LNCaP clone FGC (cell line): Measurements from ENCODE around the gene PRR11.

Experiments
- DNase-seq: peaks from one replicate; pipeline ENCODE4 v3.0.0-alpha.2; 2011; ENCODE audit warnings: low read depth
- H3K4me3 ChIP-seq: 2 replicates; pipeline ENCODE4 v1.5.1; 2011; ENCODE audit warnings: mild to moderate bottlenecking, low read depth, low read length, control low read depth
- CTCF ChIP-seq: IDR thresholded peaks from 2 replicates; pipeline ENCODE4 v1.5.1; 2012; ENCODE audit warnings: mild to moderate bottlenecking; ENCODE audit not compliant: control insufficient read depth, insufficient read depth; ENCODE audit errors: extremely low read depth

PRR11 gene

DNA sequence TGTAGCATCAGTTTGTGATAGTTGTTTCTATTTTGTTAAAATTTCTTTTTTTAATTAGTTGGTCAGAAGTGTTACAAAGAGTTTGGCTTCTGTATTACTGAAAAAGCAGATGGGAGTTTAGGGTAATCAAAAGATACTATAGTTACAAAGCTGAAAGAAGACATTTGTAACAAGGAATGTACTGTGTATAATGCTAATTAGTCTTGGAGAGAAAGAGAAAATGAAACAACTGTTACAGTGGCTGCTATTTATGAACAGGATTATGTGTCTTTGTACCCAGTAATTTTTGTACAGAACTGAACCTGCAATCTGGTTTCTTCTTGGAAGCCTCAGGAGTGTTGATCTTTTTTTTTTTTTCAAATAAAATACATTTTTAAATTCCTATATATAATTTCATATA lies 79.1 kb downstream of the PRR11 start:
- DNase-seq: no peak
- no peak for TF ChIP-seq CTCF
- no peak overlapping the region for H3K4me3 ChIP-seq

DNA sequence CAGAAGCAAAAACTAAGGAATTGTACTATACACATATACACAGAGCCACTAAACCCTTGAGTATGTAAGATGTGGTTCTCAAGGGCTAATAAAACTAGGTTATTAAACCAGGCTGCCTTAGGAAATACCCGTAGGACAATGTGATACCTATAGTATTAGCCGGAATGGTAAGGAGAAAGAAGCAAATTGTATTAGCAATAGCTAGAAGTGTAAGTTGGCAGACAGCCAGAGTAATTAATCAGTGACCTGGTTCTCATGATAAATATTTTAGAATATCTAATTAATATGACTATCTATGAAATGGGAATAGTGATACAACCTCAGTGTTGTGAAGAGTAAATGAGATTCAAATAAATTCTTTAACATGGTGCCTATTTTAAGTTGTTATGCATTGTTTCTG lies 83.4 kb downstream of the PRR11 start:
- no peak for DNase-seq
- no peak for TF ChIP-seq CTCF
- H3K4me3 ChIP-seq: no peak overlapping the region

GRCh38 chr17:59244081-59244480 lies 88.5 kb downstream of the PRR11 start:
- TF ChIP-seq CTCF: no peak
- DNase-seq: no peak
- no peak overlapping the region for H3K4me3 ChIP-seq
